K562 (cell line): ENCODE results near the gene RPL29. TPM values are rescaled to one million over a fixed set of nuclear protein-coding genes. Genes with fewer than 3 reads are reported as not detected.

Source experiments
- BDP1 ChIP-seq: IDR thresholded peaks from 3 replicates; pipeline ENCODE4 v1.6.1; 2011; ENCODE audit not compliant: insufficient read length, insufficient read depth
- ETV1 ChIP-seq: fragments of 450-650 bp; conservative IDR thresholded peaks from 2 replicates; pipeline ENCODE4 v1.6.1; 2016; ENCODE audit warnings: missing genetic modification characterization, control low read depth, low read depth, missing compliant biosample characterization
- FOXK1 ChIP-seq: sonication (generic); formaldehyde crosslinking; IDR thresholded peaks from 2 replicates; pipeline ENCODE4 v1.8.0; 2022; ENCODE audit warnings: missing genetic modification reagents, mild to moderate bottlenecking, borderline replicate concordance
- HCFC1 ChIP-seq: IDR thresholded peaks from 2 replicates; pipeline ENCODE4 v1.6.1; 2012; ENCODE audit warnings: low read depth, low read length, improper control_type of control experiment
- HIVEP1 ChIP-seq: fragments of 250-450 bp; sonication (Bioruptor Pico); IDR thresholded peaks from 2 replicates; pipeline ENCODE4 v1.4.0; 2020; ENCODE audit warnings: mild to moderate bottlenecking
- HNRNPL ChIP-seq: fragments of 200-400 bp; formaldehyde crosslinking; IDR thresholded peaks from 2 replicates; pipeline ENCODE4 v1.6.1; 2017; ENCODE audit warnings: low read depth, mild to moderate bottlenecking, low read length
- IRF2 ChIP-seq: sonication (generic); formaldehyde crosslinking; IDR thresholded peaks from 2 replicates; pipeline ENCODE4 v1.8.1; 2022; ENCODE audit warnings: mild to moderate bottlenecking, missing genetic modification reagents
- JUN ChIP-seq, 2 experiments: sonication (generic) in 1 of 2; formaldehyde crosslinking in 1 of 2; IDR thresholded peaks; 2 replicates each; pipeline versions ENCODE4 v1.6.1 to v1.8.0; 2012 to 2022; ENCODE audit warnings: borderline replicate concordance in 2 of 2, mild to moderate bottlenecking in 2 of 2, improper control_type of control experiment in 1 of 2, low read depth in 1 of 2, low read length in 1 of 2, missing genetic modification reagents in 1 of 2
- KAT8 ChIP-seq: fragments of 450-650 bp; IDR thresholded peaks from 2 replicates; pipeline ENCODE4 v1.6.1; 2016; ENCODE audit warnings: low read depth, mild to moderate bottlenecking
- LCOR ChIP-seq: sonication (generic); formaldehyde crosslinking; IDR thresholded peaks from 2 replicates; pipeline ENCODE4 v1.8.0; 2022; ENCODE audit warnings: mild to moderate bottlenecking, missing genetic modification reagents
- NBN ChIP-seq: fragments of 450-650 bp; IDR thresholded peaks from 2 replicates; pipeline ENCODE4 v1.6.1; 2016; ENCODE audit warnings: low read depth, mild to moderate bottlenecking
- RB1 ChIP-seq: fragments of 450-650 bp; IDR thresholded peaks from 2 replicates; pipeline ENCODE4 v1.6.1; 2017; ENCODE audit warnings: low read depth, mild to moderate bottlenecking
- STAT5B ChIP-seq: fragments of 250-450 bp; sonication (Bioruptor Pico); IDR thresholded peaks from 2 replicates; pipeline ENCODE4 v1.8.0; 2021; ENCODE audit warnings: mild to moderate bottlenecking, inconsistent platforms
- TCF3 ChIP-seq: sonication (generic); formaldehyde crosslinking; IDR thresholded peaks from 2 replicates; pipeline ENCODE4 v1.4.0; 2020; ENCODE audit warnings: mild to moderate bottlenecking, missing genetic modification reagents
- USF1 ChIP-seq: sonication (generic); formaldehyde crosslinking; IDR thresholded peaks from 2 replicates; pipeline ENCODE4 v1.9.0; 2022; ENCODE audit warnings: mild to moderate bottlenecking, missing genetic modification reagents
- ZEB2 ChIP-seq: fragments of 450-650 bp; IDR thresholded peaks from 2 replicates; pipeline ENCODE4 v1.6.1; 2016
- ZNF133 ChIP-seq: fragments of 250-450 bp; sonication (Bioruptor Pico); IDR thresholded peaks from 2 replicates; pipeline ENCODE4 v1.4.0; 2020; ENCODE audit warnings: mild to moderate bottlenecking
- ZNF589 ChIP-seq: fragments of 200-800 bp; sonication (Bioruptor generic); IDR thresholded peaks from 2 replicates; pipeline ENCODE4 v1.6.1; 2016; ENCODE audit warnings: low read depth, missing genetic modification characterization, missing compliant biosample characterization
- polyA plus RNA-seq, 8 experiments: library from polyadenylated mRNA; depleted of rRNA in 4 of 8; stranded (reverse) in 5 of 8; unstranded in 3 of 8; fragments of >200 nt; fragmentation: Nextera tagmentation in 2 of 8; fragmentation: Illumina TruSeq in 1 of 8; extraction: Ambion mirVana in 2 of 8; extraction: Trizol in 1 of 8; gene quantifications; 2 replicates each; pipeline versions ENCODE4 v1.2.1 to v1.2.3, GENCODE V29; 2011 to 2014; ENCODE audit warnings: inconsistent platforms in 1 of 8, missing spikeins in 1 of 8
- total RNA-seq, 7 experiments: library from RNA; depleted of rRNA in 6 of 7; stranded (reverse); fragments of >200 nt in 6 of 7; fragmentation: Illumina TruSeq in 2 of 7; extraction: Trizol in 2 of 7; gene quantifications; 2 replicates each; pipeline versions ENCODE4 v1.2.1 to v1.2.3, GENCODE V29; 2011 to 2021; ENCODE audit warnings: low replicate concordance in 1 of 7
- TF ChIP-seq, protein P1 (sequence below): fragments of 450-650 bp; IDR thresholded peaks from 2 replicates; pipeline ENCODE4 v1.6.1; 2017; ENCODE audit warnings: antibody characterized with exemption
- TF ChIP-seq, protein P2 (sequence below): fragments of 450-650 bp; IDR thresholded peaks from 2 replicates; pipeline ENCODE4 v1.6.1; 2017; ENCODE audit warnings: antibody characterized with exemption, mild to moderate bottlenecking
- TF ChIP-seq, protein P3 (sequence below), 3 experiments: IDR thresholded peaks in 2 of 3; conservative IDR thresholded peaks in 1 of 3; 2 replicates each; pipeline ENCODE4 v1.5.1; 2011 to 2012; ENCODE audit warnings: low read length in 3 of 3, mild to moderate bottlenecking in 3 of 3, control low read depth in 2 of 3, improper control_type of control experiment in 1 of 3, inconsistent platforms in 1 of 3, low read depth in 1 of 3, mixed read lengths in 1 of 3, moderate library complexity in 1 of 3; ENCODE audit not compliant: insufficient read depth in 2 of 3

Gene RPL29
- total and polyA plus RNA-seq, 9 of the 15 experiments (the other 6 are each of a cell fraction or from before 2014, with no cell fraction given) = 568 to 1,475 (median 1,104) TPM

DNA sequence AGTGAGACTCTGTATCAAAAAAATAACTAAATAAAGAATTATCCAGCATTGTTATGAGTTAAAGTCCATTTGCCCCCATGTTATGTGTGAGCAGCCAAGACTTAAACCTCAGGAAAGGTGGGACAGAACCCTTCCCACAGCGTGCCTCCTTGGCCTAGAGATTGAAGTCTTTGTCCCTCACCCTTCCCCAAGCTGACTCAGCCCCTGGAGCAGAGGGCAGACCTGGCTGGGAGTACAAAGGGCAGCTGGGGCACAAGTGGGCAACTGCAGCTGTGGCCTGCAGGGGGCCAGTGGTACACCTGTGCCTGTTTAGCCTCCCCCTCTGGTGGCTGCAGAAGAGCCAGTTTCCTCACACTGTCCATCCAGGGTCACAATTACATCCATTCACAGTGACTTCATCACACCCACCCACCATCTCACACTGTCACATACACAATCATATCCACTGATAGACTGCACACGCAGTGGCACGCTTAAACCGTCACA, 13.3 kb downstream of the RPL29 start (continued):
- TF ChIP-seq KAT8 (no peak), FOXK1 (peak; percentile 7; the same call in 1 of the 2 replicates), TCF3 (CRISPR knock-in tag) (no peak), HNRNPL (peak; percentile 19; the same call in 1 of the 2 replicates), IRF2 (CRISPR knock-in tag) (no peak), BDP1 (no peak), ETV1 (tag) (no peak), USF1 (CRISPR knock-in tag) (no peak), STAT5B (CRISPR knock-in tag) (no peak), ZEB2 (no peak; the same call in 1 of the 2 replicates), HCFC1 (no peak), ZNF589 (CRISPR knock-in tag) (no peak), JUN (IDR thresholded peaks at IDR 0.05; ENCODE audit: borderline replicate concordance, low read depth, low read length) (no peak), JUN (CRISPR knock-in tag; IDR thresholded peaks at IDR 0.05; ENCODE audit: borderline replicate concordance) (no peak), LCOR (CRISPR knock-in tag) (no peak), NBN (no peak; the same call in 1 of the 2 replicates), RB1 (0 out of 2 replicates have a peak, but pooled peaks have one; percentile 16), HIVEP1 (CRISPR knock-in tag) (no peak), ZNF133 (CRISPR knock-in tag) (no peak)
- TF ChIP-seq, protein P1, sequence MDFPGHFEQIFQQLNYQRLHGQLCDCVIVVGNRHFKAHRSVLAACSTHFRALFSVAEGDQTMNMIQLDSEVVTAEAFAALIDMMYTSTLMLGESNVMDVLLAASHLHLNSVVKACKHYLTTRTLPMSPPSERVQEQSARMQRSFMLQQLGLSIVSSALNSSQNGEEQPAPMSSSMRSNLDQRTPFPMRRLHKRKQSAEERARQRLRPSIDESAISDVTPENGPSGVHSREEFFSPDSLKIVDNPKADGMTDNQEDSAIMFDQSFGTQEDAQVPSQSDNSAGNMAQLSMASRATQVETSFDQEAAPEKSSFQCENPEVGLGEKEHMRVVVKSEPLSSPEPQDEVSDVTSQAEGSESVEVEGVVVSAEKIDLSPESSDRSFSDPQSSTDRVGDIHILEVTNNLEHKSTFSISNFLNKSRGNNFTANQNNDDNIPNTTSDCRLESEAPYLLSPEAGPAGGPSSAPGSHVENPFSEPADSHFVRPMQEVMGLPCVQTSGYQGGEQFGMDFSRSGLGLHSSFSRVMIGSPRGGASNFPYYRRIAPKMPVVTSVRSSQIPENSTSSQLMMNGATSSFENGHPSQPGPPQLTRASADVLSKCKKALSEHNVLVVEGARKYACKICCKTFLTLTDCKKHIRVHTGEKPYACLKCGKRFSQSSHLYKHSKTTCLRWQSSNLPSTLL = no peak
- TF ChIP-seq, protein P2, sequence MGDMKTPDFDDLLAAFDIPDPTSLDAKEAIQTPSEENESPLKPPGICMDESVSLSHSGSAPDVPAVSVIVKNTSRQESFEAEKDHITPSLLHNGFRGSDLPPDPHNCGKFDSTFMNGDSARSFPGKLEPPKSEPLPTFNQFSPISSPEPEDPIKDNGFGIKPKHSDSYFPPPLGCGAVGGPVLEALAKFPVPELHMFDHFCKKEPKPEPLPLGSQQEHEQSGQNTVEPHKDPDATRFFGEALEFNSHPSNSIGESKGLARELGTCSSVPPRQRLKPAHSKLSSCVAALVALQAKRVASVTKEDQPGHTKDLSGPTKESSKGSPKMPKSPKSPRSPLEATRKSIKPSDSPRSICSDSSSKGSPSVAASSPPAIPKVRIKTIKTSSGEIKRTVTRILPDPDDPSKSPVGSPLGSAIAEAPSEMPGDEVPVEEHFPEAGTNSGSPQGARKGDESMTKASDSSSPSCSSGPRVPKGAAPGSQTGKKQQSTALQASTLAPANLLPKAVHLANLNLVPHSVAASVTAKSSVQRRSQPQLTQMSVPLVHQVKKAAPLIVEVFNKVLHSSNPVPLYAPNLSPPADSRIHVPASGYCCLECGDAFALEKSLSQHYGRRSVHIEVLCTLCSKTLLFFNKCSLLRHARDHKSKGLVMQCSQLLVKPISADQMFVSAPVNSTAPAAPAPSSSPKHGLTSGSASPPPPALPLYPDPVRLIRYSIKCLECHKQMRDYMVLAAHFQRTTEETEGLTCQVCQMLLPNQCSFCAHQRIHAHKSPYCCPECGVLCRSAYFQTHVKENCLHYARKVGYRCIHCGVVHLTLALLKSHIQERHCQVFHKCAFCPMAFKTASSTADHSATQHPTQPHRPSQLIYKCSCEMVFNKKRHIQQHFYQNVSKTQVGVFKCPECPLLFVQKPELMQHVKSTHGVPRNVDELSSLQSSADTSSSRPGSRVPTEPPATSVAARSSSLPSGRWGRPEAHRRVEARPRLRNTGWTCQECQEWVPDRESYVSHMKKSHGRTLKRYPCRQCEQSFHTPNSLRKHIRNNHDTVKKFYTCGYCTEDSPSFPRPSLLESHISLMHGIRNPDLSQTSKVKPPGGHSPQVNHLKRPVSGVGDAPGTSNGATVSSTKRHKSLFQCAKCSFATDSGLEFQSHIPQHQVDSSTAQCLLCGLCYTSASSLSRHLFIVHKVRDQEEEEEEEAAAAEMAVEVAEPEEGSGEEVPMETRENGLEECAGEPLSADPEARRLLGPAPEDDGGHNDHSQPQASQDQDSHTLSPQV = peak; percentile 65
- TF ChIP-seq, protein P3, sequence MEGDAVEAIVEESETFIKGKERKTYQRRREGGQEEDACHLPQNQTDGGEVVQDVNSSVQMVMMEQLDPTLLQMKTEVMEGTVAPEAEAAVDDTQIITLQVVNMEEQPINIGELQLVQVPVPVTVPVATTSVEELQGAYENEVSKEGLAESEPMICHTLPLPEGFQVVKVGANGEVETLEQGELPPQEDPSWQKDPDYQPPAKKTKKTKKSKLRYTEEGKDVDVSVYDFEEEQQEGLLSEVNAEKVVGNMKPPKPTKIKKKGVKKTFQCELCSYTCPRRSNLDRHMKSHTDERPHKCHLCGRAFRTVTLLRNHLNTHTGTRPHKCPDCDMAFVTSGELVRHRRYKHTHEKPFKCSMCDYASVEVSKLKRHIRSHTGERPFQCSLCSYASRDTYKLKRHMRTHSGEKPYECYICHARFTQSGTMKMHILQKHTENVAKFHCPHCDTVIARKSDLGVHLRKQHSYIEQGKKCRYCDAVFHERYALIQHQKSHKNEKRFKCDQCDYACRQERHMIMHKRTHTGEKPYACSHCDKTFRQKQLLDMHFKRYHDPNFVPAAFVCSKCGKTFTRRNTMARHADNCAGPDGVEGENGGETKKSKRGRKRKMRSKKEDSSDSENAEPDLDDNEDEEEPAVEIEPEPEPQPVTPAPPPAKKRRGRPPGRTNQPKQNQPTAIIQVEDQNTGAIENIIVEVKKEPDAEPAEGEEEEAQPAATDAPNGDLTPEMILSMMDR (IDR thresholded peaks at IDR 0.05 in 2 of 3, conservative IDR thresholded peaks at IDR 0.05 in 1 of 3; ENCODE audit: insufficient read depth in 2 of 3, low read depth in 1 of 3, low read length in 3 of 3) = peak; percentile 67 to 95 (median 72)
